ENCODE measurements around the gene B4GALT5.

Gene B4GALT5

DNA sequence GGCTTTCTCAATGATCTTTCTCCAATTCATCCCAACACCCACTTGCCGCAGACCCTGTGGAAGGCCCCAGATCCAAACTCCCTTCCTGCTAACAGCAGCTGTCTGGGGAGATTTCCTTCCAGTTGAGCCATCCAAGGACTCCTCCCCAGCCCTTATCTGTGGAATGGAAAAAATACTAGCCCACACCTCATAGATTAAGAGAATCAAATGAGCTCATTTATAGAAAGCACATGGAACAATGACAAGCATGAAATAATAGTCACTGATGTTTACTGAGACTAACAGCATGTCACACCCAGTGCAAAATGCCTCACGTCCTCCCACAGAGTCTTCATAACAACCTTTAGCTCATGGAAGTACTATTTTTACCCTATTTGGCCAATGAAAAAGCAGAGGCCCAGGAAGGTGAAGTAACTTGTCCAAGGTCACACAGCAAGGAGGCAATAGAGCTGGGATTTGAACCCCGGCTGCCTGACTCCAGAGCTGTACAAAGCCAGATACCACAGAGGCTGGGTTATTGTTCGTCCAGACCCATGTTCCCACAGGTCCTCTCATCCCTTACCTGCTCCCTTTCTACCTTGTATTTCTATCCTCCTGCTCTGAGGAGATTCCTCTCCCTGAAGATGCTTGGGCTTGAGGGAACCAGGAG is 122.3 kb downstream of the B4GALT5 start:
- H3K36me3 ChIP-seq (ENCODE audit: control insufficient read depth in 1 of 2, insufficient read depth in 2 of 2, low read depth in 1 of 2, low read length in 2 of 2) = no peaks in the 10 kb centered on the region
- H2AK5ac ChIP-seq (ENCODE audit: low read length, severe bottlenecking) = no peak overlapping the region
- H2BK5ac ChIP-seq (ENCODE audit: low read depth, low read length, poor library complexity, severe bottlenecking) = no peak overlapping the region
- no peak overlapping the region for H3K27ac ChIP-seq (ENCODE audit: low read length, poor library complexity, severe bottlenecking)
- H3K4me1 ChIP-seq (ENCODE audit: control insufficient read depth, insufficient read depth, low read depth, low read length) = peaks cover 29% of the 10 kb centered on the region
- H2BK15ac ChIP-seq (ENCODE audit: low read depth, poor library complexity, severe bottlenecking) = no peak overlapping the region
- H4K91ac ChIP-seq (ENCODE audit: low read length) = no peak overlapping the region
- no peak overlapping the region for H3K23ac ChIP-seq (ENCODE audit: low read length in 2 of 2)
- no peak overlapping the region for H3K18ac ChIP-seq (ENCODE audit: low read depth in 1 of 2, low read length in 2 of 2)
- 78% methylated on average over 4 of the region's 4 CpGs for WGBS
- H3K4ac ChIP-seq (ENCODE audit: low read depth in 1 of 2, low read length in 2 of 2) = no peak overlapping the region
- no peak for DNase-seq
- no peaks in the 10 kb centered on the region for H3K27me3 ChIP-seq (ENCODE audit: control insufficient read depth in 1 of 2, insufficient read depth in 1 of 2, low read length in 2 of 2)
- no peak overlapping the region for H3K4me2 ChIP-seq (ENCODE audit: low read length, poor library complexity, severe bottlenecking)
- H2BK120ac ChIP-seq (ENCODE audit: low read depth, low read length) = no peak overlapping the region
- peak overlapping the region; percentile 77 for H3K9ac ChIP-seq (ENCODE audit: low read length)
- no peak overlapping the region for H3K14ac ChIP-seq (ENCODE audit: low read length in 2 of 2)
- H3K9me3 ChIP-seq (ENCODE audit: control insufficient read depth, low read length) = no peaks in the 10 kb centered on the region
- H2BK12ac ChIP-seq (ENCODE audit: low read length in 2 of 2) = no peak overlapping the region
- H3K4me3 ChIP-seq (ENCODE audit: insufficient read depth in 1 of 2, low read depth in 1 of 2, low read length in 2 of 2) = no peak overlapping the region
- H2AFZ ChIP-seq (ENCODE audit: low read depth, low read length) = no peak overlapping the region
- H3K79me1 ChIP-seq (replicated peaks; ENCODE audit: low read length, poor library complexity, severe bottlenecking) = no peaks in the 10 kb centered on the region
- no peak overlapping the region for H4K8ac ChIP-seq (ENCODE audit: low read length)

DNA sequence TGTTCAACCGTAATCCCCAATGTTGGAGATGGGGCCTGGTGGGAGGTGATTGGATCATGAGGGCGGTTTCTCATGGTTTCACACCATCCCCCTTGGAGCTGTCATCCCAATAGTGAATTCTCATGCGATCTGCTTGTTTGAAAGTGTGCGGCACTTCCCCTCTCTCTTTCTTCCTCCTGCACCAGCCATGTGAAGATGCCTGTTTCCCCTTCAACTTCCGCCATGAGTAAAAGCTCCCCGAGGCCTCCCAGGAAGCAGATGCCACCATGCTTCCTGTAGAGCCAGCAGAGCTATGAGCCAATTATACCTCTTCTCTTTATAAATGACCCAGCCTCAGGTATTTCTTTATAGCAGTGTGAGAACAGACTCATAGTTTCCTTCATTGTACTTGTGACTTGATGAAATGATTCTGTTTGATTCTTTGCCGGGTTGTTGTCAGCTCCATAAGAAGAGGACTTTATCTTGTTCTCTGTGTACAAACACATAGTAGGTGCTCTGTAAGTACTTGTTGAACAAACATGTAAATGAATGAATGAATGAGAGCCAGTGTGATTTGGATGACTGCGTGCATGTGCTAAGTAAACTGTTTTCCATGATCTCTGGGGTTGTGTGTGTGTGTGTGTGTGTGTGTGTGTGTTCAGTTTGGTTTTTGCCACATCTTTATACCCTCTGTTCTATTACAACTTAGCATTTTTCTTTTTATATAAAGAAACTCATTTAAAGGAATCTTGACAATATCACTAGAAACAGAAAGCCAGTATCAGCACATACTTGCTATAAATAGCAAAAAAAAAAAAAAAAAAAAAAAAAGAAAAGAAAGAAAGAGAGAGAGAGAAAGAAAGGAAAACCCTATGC is 123.3 kb downstream of the B4GALT5 start:
- H3K36me3 ChIP-seq (ENCODE audit: control insufficient read depth in 1 of 2, insufficient read depth in 2 of 2, low read depth in 1 of 2, low read length in 2 of 2) = no peaks in the 10 kb centered on the region
- H3K4me3 ChIP-seq (ENCODE audit: insufficient read depth in 1 of 2, low read depth in 1 of 2, low read length in 2 of 2) = no peak overlapping the region
- peaks cover 24% of the 10 kb centered on the region for H3K4me1 ChIP-seq (ENCODE audit: control insufficient read depth, insufficient read depth, low read depth, low read length)
- no peaks in the 10 kb centered on the region for H3K79me1 ChIP-seq (replicated peaks; ENCODE audit: low read length, poor library complexity, severe bottlenecking)
- H2BK5ac ChIP-seq (ENCODE audit: low read depth, low read length, poor library complexity, severe bottlenecking) = no peak overlapping the region
- H3K4ac ChIP-seq (ENCODE audit: low read depth in 1 of 2, low read length in 2 of 2) = no peak overlapping the region
- no peak overlapping the region for H4K91ac ChIP-seq (ENCODE audit: low read length)
- H3K4me2 ChIP-seq (ENCODE audit: low read length, poor library complexity, severe bottlenecking) = no peak overlapping the region
- no peaks in the 10 kb centered on the region for H3K27me3 ChIP-seq (ENCODE audit: control insufficient read depth in 1 of 2, insufficient read depth in 1 of 2, low read length in 2 of 2)
- no peak overlapping the region for H3K23ac ChIP-seq (ENCODE audit: low read length in 2 of 2)
- no peak overlapping the region for H2BK12ac ChIP-seq (ENCODE audit: low read length in 2 of 2)
- no peak overlapping the region for H3K27ac ChIP-seq (ENCODE audit: low read length, poor library complexity, severe bottlenecking)
- no peak overlapping the region for H2AFZ ChIP-seq (ENCODE audit: low read depth, low read length)
- peak overlapping the region; percentile 77 for H3K9ac ChIP-seq (ENCODE audit: low read length)
- H3K9me3 ChIP-seq (ENCODE audit: control insufficient read depth, low read length) = no peaks in the 10 kb centered on the region
- no peak overlapping the region for H2BK120ac ChIP-seq (ENCODE audit: low read depth, low read length)
- no peak overlapping the region for H4K8ac ChIP-seq (ENCODE audit: low read length)
- H3K14ac ChIP-seq (ENCODE audit: low read length in 2 of 2) = no peak overlapping the region
- H2BK15ac ChIP-seq (ENCODE audit: low read depth, poor library complexity, severe bottlenecking) = no peak overlapping the region
- H2AK5ac ChIP-seq (ENCODE audit: low read length, severe bottlenecking) = no peak overlapping the region
- DNase-seq = no peak
- 91% methylated on average over 7 of the region's 8 CpGs for WGBS
- H3K18ac ChIP-seq (ENCODE audit: low read depth in 1 of 2, low read length in 2 of 2) = no peak overlapping the region

DNA sequence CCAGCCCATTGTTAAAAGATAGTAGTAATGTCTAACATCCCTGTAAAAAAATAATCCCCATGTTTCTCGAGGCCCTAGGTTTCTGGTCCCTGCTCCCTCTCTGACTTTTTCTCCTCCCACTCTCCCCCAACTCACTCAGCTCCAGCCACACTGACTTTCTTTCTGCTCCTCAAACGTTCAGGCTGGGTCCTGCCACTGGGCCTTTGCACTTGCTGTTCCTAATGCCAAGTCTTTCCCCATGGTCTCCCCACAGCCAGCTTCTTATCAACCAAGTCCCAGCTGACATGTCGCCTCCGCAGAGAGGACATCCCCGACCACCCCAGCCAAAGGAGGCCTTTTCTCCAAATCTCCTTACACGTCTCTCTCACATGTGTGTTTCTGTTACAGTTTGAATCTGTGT is 123.9 kb downstream of the B4GALT5 start:
- no peak overlapping the region for H3K18ac ChIP-seq (ENCODE audit: low read depth in 1 of 2, low read length in 2 of 2)
- H3K9me3 ChIP-seq (ENCODE audit: control insufficient read depth, low read length) = no peaks in the 10 kb centered on the region
- H3K27ac ChIP-seq (ENCODE audit: low read length, poor library complexity, severe bottlenecking) = no peak overlapping the region
- no peaks in the 10 kb centered on the region for H3K27me3 ChIP-seq (ENCODE audit: control insufficient read depth in 1 of 2, insufficient read depth in 1 of 2, low read length in 2 of 2)
- H2BK5ac ChIP-seq (ENCODE audit: low read depth, low read length, poor library complexity, severe bottlenecking) = no peak overlapping the region
- peaks cover 18% of the 10 kb centered on the region for H3K4me1 ChIP-seq (ENCODE audit: control insufficient read depth, insufficient read depth, low read depth, low read length)
- no peak overlapping the region for H3K14ac ChIP-seq (ENCODE audit: low read length in 2 of 2)
- no peak overlapping the region for H3K4ac ChIP-seq (ENCODE audit: low read depth in 1 of 2, low read length in 2 of 2)
- H4K91ac ChIP-seq (ENCODE audit: low read length) = no peak overlapping the region
- H3K23ac ChIP-seq (ENCODE audit: low read length in 2 of 2) = no peak overlapping the region
- H2AFZ ChIP-seq (ENCODE audit: low read depth, low read length) = no peak overlapping the region
- no peak overlapping the region for H2BK15ac ChIP-seq (ENCODE audit: low read depth, poor library complexity, severe bottlenecking)
- H3K4me2 ChIP-seq (ENCODE audit: low read length, poor library complexity, severe bottlenecking) = no peak overlapping the region
- DNase-seq = no peak
- peak overlapping the region; percentile 24 for H2AK5ac ChIP-seq (ENCODE audit: low read length, severe bottlenecking)
- no peaks in the 10 kb centered on the region for H3K36me3 ChIP-seq (ENCODE audit: control insufficient read depth in 1 of 2, insufficient read depth in 2 of 2, low read depth in 1 of 2, low read length in 2 of 2)
- no peak overlapping the region for H3K4me3 ChIP-seq (ENCODE audit: insufficient read depth in 1 of 2, low read depth in 1 of 2, low read length in 2 of 2)
- WGBS = 74% methylated on average over 6 of the region's 6 CpGs
- no peaks in the 10 kb centered on the region for H3K79me1 ChIP-seq (replicated peaks; ENCODE audit: low read length, poor library complexity, severe bottlenecking)
- peak overlapping the region; percentile 77 for H3K9ac ChIP-seq (ENCODE audit: low read length)
- no peak overlapping the region for H4K8ac ChIP-seq (ENCODE audit: low read length)
- no peak overlapping the region for H2BK12ac ChIP-seq (ENCODE audit: low read length in 2 of 2)
- no peak overlapping the region for H2BK120ac ChIP-seq (ENCODE audit: low read depth, low read length)

DNA sequence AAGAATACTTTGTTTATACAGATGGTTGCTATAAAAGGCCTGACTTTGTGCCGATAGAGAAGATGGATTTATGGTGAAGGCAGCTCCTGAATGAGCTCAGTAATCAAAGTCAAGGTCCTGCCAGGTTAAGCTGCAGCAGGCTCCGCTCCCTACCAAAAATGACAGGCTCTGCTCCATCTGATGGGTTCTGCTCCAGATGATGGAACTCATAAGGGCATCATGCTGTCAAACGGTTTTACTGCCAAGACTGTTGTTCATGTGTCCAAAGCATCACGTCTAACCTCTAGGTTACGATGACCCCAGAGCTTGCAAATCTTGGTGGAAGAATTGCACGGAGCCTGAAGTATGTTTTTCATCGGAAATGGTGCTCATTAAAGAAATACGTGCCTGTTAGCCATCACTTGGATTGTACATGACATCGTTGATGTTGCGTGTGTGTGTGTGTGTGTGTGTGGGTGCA is 126.5 kb downstream of the B4GALT5 start:
- no peak overlapping the region for H3K23ac ChIP-seq (ENCODE audit: low read length in 2 of 2)
- DNase-seq = no peak
- H3K14ac ChIP-seq (ENCODE audit: low read length in 2 of 2) = no peak overlapping the region
- no peak overlapping the region for H2BK12ac ChIP-seq (ENCODE audit: low read length in 2 of 2)
- H3K9me3 ChIP-seq (ENCODE audit: control insufficient read depth, low read length) = peaks cover 7% of the 10 kb centered on the region
- no peak overlapping the region for H4K91ac ChIP-seq (ENCODE audit: low read length)
- no peak overlapping the region for H3K4me3 ChIP-seq (ENCODE audit: insufficient read depth in 1 of 2, low read depth in 1 of 2, low read length in 2 of 2)
- peak overlapping the region; percentile 86 for H3K9ac ChIP-seq (ENCODE audit: low read length)
- no peak overlapping the region for H3K4me2 ChIP-seq (ENCODE audit: low read length, poor library complexity, severe bottlenecking)
- H2AFZ ChIP-seq (ENCODE audit: low read depth, low read length) = no peak overlapping the region
- H3K36me3 ChIP-seq (ENCODE audit: control insufficient read depth in 1 of 2, insufficient read depth in 2 of 2, low read depth in 1 of 2, low read length in 2 of 2) = no peaks in the 10 kb centered on the region
- no peak overlapping the region for H2AK5ac ChIP-seq (ENCODE audit: low read length, severe bottlenecking)
- H3K27ac ChIP-seq (ENCODE audit: low read length, poor library complexity, severe bottlenecking) = no peak overlapping the region
- H3K4ac ChIP-seq (ENCODE audit: low read depth in 1 of 2, low read length in 2 of 2) = no peak overlapping the region
- H3K4me1 ChIP-seq (ENCODE audit: control insufficient read depth, insufficient read depth, low read depth, low read length) = peaks cover 10% of the 10 kb centered on the region
- no peaks in the 10 kb centered on the region for H3K79me1 ChIP-seq (replicated peaks; ENCODE audit: low read length, poor library complexity, severe bottlenecking)
- no peak overlapping the region for H2BK120ac ChIP-seq (ENCODE audit: low read depth, low read length)
- no peak overlapping the region for H2BK15ac ChIP-seq (ENCODE audit: low read depth, poor library complexity, severe bottlenecking)
- no peak overlapping the region for H4K8ac ChIP-seq (ENCODE audit: low read length)
- no peaks in the 10 kb centered on the region for H3K27me3 ChIP-seq (ENCODE audit: control insufficient read depth in 1 of 2, insufficient read depth in 1 of 2, low read length in 2 of 2)
- H2BK5ac ChIP-seq (ENCODE audit: low read depth, low read length, poor library complexity, severe bottlenecking) = no peak overlapping the region
- no peak overlapping the region for H3K18ac ChIP-seq (ENCODE audit: low read depth in 1 of 2, low read length in 2 of 2)
- 80% methylated on average over 10 of the region's 10 CpGs for WGBS

All from mesenchymal stem cell (in vitro differentiated cells and primary cell).